Measurements from ENCODE around the gene AKR7A2. TPM values are rescaled to one million over a fixed set of nuclear protein-coding genes. Genes with fewer than 3 reads are reported as not detected.
"Not testable (repeated sequence)": the region's sequence is repeated elsewhere in the genome, so short reads cannot be mapped to it uniquely, and the experiment has no call there.

AKR7A2 gene
- total RNA-seq, 2 experiments from 2014 or later, result 41.3 to 43.0 TPM

GRCh38 chr1:19289244-19289643 is 22.7 kb downstream of the AKR7A2 start:
- Mint-ChIP-seq H3K27ac (no peak overlapping the region), H3K4me3 (peak overlapping the region; percentile 23), H3K9me3 (ENCODE audit: low read depth) (peaks cover 1% of the 10 kb centered on the region), H3K27me3 (peaks cover 15% of the 10 kb centered on the region), H3K4me1 (peaks cover 7% of the 10 kb centered on the region), H3K36me3 (ENCODE audit: low read depth) (peaks cover 9% of the 10 kb centered on the region)
- intact Hi-C loops (cut with DNase I, micrococcal nuclease), result no loop called here
- ChIA-PET CTCF (interaction anchor here (1.2 kb wide), 1 partner anchor 362 kb away, joined by 3 read pairs; no protein-coding TSS in a partner anchor), POLR2A (no interaction called here)
- DNase-seq (no peak), ATAC-seq (no peak)

DNA sequence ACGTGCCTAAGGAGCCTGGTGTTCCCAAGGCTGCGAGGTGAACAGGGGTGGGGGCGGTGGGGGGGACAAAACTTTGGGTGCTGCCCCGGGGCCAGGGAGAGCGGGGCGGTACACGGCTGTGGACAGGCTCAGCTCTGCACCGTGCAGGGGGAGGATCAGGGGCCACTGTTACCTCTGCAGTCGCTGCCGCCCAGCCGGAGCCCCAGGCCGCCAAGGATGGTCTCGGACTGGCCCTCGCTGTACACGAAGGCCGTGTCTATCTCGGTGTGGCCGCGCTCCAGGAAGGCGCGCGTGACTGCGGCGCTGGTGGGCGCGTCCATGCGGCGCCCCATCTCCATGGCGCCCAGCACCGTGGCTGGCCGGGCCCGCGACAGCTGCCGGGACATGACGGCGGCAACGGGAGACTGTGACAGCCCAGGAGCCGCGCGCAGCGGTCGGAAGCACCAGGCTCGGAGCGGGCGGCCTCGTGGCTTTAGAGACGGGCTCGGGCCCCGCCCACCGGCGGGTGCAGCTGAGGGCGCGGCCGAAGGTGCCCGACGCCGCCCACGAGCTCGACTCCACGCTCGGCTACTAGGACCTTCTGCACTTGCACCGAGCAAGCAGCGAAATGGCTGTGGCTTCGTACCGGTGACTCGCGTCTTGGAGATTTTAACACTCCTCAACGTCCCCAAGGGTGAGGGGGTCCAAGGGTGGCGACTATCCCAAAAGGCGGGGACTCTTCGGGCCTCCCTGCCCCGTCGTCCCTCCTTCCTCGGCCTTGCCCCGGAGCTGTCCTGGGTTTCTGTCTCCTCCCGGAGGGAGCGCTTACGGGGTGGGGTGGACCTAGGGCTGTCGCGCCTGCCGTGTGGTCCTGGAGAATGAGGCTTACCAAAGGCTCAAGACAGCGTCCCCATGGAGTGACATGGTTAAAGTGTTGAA is 23.4 kb downstream of the AKR7A2 start, which contains the start of gene AKR7A3:
TSS of gene AKR7A3 (minus strand) at position 447 of the 918 bp plus-strand sequence. CDS start at position 386, 61 bp downstream.
- H3K9me3 Mint-ChIP-seq (ENCODE audit: low read depth); H3K27ac Mint-ChIP-seq; H3K4me1 Mint-ChIP-seq; H3K36me3 Mint-ChIP-seq (ENCODE audit: low read depth); POLR2A ChIA-PET: not testable (repeated sequence)
- ATAC-seq (peak; percentile 97), DNase-seq (peak; percentile 82)
- Mint-ChIP-seq H3K27me3 (peaks cover 15% of the 10 kb centered on the region), H3K4me3 (peak within 1 kb of the TSS; percentile 36)
- intact Hi-C loops (cut with DNase I, micrococcal nuclease), result loop anchor here in 1 of 2 experiments (1.0 kb wide), 1 partner anchor 24 kb away; the partner anchor contains the start of genes AKR7A2 and SLC66A1
- CTCF ChIA-PET, result interaction anchor here (1.2 kb wide), 1 partner anchor 362 kb away, joined by 3 read pairs; no protein-coding TSS in a partner anchor

DNA sequence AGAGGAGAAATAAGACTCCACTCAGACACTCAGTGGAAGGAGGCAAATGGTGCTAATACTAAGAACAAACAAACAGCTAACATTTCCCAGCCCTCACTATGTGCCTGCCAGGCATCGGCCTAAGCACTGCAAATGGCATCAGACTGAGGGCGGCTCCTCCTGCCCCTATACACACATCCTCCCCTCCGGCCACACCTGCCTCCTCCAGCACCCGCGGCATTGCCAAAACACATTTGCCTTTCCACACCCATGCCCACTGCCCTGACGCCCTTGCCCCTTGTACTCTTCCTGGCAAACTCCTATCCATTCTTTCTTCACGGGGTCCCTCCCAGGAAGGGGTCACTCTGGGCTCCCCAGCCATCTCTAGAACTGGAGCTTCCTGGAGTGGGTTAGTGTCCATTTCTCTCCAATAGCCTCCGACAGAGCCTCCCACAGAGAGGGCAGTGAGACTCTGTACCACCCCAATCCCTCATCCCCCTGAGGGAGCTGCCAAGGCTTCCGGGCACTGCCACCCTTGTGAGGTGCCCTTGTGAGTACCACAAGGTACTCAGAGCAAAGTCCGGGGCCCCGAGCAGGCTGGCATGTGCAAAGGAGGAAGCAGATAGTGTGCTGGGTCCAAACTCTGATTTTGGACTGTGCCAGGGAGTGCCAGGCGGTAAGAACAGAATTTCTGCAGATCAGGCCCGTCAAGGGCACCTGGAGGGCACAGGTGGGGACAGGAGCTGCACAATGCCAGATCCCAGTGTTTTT is 24.3 kb downstream of the AKR7A2 start:
- Mint-ChIP-seq H3K4me3 (peak overlapping the region; percentile 36), H3K27ac (no peak overlapping the region), H3K9me3 (ENCODE audit: low read depth) (no peaks in the 10 kb centered on the region), H3K36me3 (ENCODE audit: low read depth) (peaks cover 9% of the 10 kb centered on the region), H3K27me3 (peaks cover 15% of the 10 kb centered on the region), H3K4me1 (peaks cover 7% of the 10 kb centered on the region)
- ATAC-seq (no peak), DNase-seq (no peak)
- CTCF ChIA-PET, result no interaction called here
- intact Hi-C loops (cut with DNase I, micrococcal nuclease), result loop anchor here in 1 of 2 experiments (1.0 kb wide), 1 partner anchor 25 kb away; the partner anchor contains the start of genes AKR7A2 and SLC66A1
- POLR2A ChIA-PET, result interaction anchor here (0.6 kb wide), 1 partner anchor 441 kb away, joined by 3 read pairs; no protein-coding TSS in a partner anchor

DNA sequence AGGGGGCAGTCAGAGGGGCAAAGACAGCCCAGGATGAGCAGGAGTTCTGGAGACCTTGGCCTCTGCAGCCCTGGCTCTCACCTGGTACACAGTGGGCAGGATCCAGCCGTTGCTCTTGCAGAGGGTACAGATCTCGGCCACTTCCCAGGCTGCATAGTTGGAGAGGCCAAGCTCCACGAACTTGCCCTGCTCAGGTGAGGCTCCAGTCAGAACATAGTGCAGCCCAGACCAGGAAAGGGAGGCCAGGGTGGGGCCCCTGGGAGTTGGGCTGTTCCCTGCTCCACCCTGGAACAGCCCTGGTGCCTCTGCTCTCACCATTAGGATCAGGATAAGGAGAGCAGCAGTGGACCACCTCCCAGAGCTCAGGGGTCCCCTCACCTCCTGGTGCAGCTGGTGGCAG is 26.1 kb downstream of the AKR7A2 start:
- CTCF ChIA-PET; H3K36me3 Mint-ChIP-seq (ENCODE audit: low read depth); H3K4me3 Mint-ChIP-seq; H3K27ac Mint-ChIP-seq; DNase-seq; ATAC-seq; H3K9me3 Mint-ChIP-seq (ENCODE audit: low read depth); H3K4me1 Mint-ChIP-seq; intact Hi-C loops (cut with DNase I, micrococcal nuclease): not testable (repeated sequence)
- peaks cover 15% of the 10 kb centered on the region for H3K27me3 Mint-ChIP-seq
- POLR2A ChIA-PET, result interaction anchor here (0.6 kb wide), 1 partner anchor 420 kb away, joined by 8 read pairs; no protein-coding TSS in a partner anchor

- peaks cover 15% of the 10 kb centered on the region for H3K27me3 Mint-ChIP-seq
- H3K4me1 Mint-ChIP-seq; CTCF ChIA-PET; H3K27ac Mint-ChIP-seq; H3K9me3 Mint-ChIP-seq (ENCODE audit: low read depth); ATAC-seq; H3K4me3 Mint-ChIP-seq; DNase-seq; intact Hi-C loops (cut with DNase I, micrococcal nuclease); H3K36me3 Mint-ChIP-seq (ENCODE audit: low read depth): not testable (repeated sequence)
- POLR2A ChIA-PET, result interaction anchor here (0.6 kb wide), 1 partner anchor 420 kb away, joined by 8 read pairs; no protein-coding TSS in a partner anchor
These were observed 26.6 kb downstream of the AKR7A2 start for GRCh38 chr1:19285366-19285765.

- no peaks in the 10 kb centered on the region for H3K9me3 Mint-ChIP-seq (ENCODE audit: low read depth)
- peaks cover 14% of the 10 kb centered on the region for H3K27me3 Mint-ChIP-seq
- ChIA-PET CTCF (no interaction called here), POLR2A (no interaction called here)
- ATAC-seq, result no peak
- H3K4me1 Mint-ChIP-seq, result peaks cover 7% of the 10 kb centered on the region
- no peak overlapping the region for H3K4me3 Mint-ChIP-seq
- peaks cover 4% of the 10 kb centered on the region for H3K36me3 Mint-ChIP-seq (ENCODE audit: low read depth)
- intact Hi-C loops (cut with DNase I, micrococcal nuclease), result no loop called here
- H3K27ac Mint-ChIP-seq, result no peak overlapping the region
- no peak for DNase-seq
These were observed 27.1 kb downstream of the AKR7A2 start for GRCh38 chr1:19284881-19285280.

GRCh38 chr1:19283891-19284290 is 28.1 kb downstream of the AKR7A2 start:
- no peaks in the 10 kb centered on the region for H3K9me3 Mint-ChIP-seq (ENCODE audit: low read depth)
- H3K27ac Mint-ChIP-seq, result no peak overlapping the region
- CTCF ChIA-PET, result interaction anchor here (1.3 kb wide), 1 partner anchor 10 kb away, joined by 3 read pairs; no protein-coding TSS in a partner anchor
- peaks cover 6% of the 10 kb centered on the region for H3K27me3 Mint-ChIP-seq
- DNase-seq (no peak), ATAC-seq (no peak)
- POLR2A ChIA-PET, result interaction anchor here (0.9 kb wide), 1 partner anchor 9 kb away, joined by 4 read pairs; no protein-coding TSS in a partner anchor
- H3K4me3 Mint-ChIP-seq, result no peak overlapping the region
- H3K36me3 Mint-ChIP-seq (ENCODE audit: low read depth), result peaks cover 4% of the 10 kb centered on the region
- intact Hi-C loops (cut with DNase I, micrococcal nuclease), result no loop called here
- peaks cover 4% of the 10 kb centered on the region for H3K4me1 Mint-ChIP-seq

DNA sequence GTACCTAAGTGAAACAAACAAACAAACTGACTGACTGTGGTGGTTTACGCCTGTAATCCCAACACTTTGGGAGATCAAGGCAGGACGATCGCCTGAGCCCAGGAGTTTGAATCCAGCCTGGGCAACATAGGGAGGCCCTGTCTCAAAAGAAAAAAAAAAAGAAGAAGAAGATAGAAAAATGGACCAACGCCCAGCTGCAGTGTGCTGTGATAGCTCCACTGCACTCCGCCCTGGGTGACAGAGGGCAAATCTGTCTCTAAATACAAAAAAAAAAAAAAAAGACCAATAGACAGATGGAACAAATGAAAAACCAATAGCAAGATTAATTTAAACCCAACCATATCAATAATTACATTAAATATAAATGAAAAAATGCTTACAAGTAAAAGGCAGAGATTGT is 37.3 kb downstream of the AKR7A2 start:
- intact Hi-C loops (cut with DNase I, micrococcal nuclease), result no loop called here
- ATAC-seq (no peak), DNase-seq (no peak)
- peaks cover 14% of the 10 kb centered on the region for H3K27me3 Mint-ChIP-seq
- ChIA-PET CTCF (interaction anchor here (0.7 kb wide), 2 partner anchors 69 to 103 kb away, joined by 3 to 4 read pairs; no protein-coding TSS in a partner anchor), POLR2A (no interaction called here)
- no peak overlapping the region for H3K4me3 Mint-ChIP-seq
- H3K9me3 Mint-ChIP-seq (ENCODE audit: low read depth), result peaks cover 8% of the 10 kb centered on the region
- H3K36me3 Mint-ChIP-seq (ENCODE audit: low read depth), result peaks cover 12% of the 10 kb centered on the region
- no peak overlapping the region for H3K27ac Mint-ChIP-seq
- H3K4me1 Mint-ChIP-seq, result no peaks in the 10 kb centered on the region

DNA sequence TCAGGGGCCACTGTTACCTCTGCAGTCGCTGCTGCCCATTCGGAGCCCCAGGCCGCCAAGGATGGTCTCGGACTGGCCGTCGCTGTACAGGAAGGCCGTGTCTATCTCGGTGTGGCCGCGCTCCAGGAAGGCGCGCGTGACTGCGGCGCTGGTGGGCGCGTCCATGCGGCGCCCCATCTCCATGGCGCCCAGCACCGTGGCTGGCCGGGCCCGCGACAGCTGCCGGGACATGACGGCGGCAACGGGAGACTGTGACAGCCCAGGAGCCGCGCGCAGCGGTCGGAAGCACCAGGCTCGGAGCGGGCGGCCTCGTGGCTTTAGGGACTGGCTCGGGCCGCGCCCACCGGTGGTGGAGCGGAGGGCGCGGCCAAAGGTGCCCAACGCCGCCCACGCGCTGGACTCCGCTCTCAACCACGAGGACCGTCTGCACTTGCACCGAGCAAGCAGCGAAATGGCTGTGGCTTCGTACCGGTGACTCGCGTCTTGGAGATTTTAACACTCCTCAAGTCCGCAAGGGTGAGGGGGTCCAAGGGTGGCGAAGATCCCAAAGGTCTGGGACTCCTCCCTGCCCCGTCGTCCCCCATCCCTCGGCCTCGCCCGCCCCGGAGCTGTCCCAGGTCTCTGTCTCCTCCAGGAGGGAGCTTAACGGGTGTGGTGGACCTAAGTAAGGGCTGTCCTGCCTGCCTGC is 38.0 kb downstream of the AKR7A2 start:
- peak; percentile 64 for ATAC-seq
- DNase-seq; intact Hi-C loops (cut with DNase I, micrococcal nuclease); H3K9me3 Mint-ChIP-seq (ENCODE audit: low read depth); POLR2A ChIA-PET; H3K4me1 Mint-ChIP-seq; H3K27ac Mint-ChIP-seq; H3K4me3 Mint-ChIP-seq: not testable (repeated sequence)
- Mint-ChIP-seq H3K27me3 (peaks cover 14% of the 10 kb centered on the region), H3K36me3 (ENCODE audit: low read depth) (peaks cover 12% of the 10 kb centered on the region)
- CTCF ChIA-PET, result interaction anchor here (0.7 kb wide), 1 partner anchor 69 kb away, joined by 4 read pairs; no protein-coding TSS in a partner anchor

DNA sequence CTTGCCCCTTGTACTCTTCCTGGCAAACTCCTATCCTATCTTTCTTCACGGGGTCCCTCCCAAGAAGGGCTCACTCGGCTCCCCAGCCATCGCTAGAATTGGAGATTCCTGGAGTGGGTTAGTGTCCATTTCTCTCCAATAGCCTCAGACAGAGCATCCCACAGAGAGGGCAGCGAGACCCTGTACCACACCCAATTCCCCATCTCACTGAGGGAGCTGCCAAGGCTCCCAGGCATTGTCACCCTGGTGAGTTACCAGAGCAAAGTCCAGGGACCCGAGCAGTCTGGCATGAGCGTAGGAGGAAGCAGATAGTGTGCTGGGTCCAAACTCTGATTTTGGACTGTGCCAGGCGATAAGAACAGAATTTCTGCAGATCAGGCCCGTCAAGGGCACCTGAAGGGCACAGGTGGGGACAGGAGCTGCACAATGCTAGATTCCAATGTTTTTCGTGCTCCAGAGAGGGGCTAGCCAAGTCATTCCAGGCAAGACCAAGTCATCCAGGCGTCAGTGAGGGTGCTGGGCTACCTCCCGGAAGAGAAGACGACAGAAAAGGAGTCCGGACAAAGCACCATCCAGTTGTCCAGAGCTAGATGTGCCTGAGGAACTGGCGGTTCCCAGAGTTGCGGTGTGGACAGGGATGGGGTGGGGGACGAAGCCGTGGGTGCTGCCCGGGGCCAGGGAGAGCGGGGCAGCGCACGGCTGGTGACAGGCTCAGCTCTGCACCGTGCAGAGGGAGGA is 38.7 kb downstream of the AKR7A2 start:
- Mint-ChIP-seq H3K4me1 (no peaks in the 10 kb centered on the region), H3K9me3 (ENCODE audit: low read depth) (peaks cover 8% of the 10 kb centered on the region), H3K36me3 (ENCODE audit: low read depth) (peaks cover 12% of the 10 kb centered on the region), H3K27me3 (peaks cover 14% of the 10 kb centered on the region), H3K4me3 (no peak overlapping the region), H3K27ac (no peak overlapping the region)
- ChIA-PET POLR2A (no interaction called here), CTCF (no interaction called here)
- no peak for ATAC-seq
- intact Hi-C loops (cut with DNase I, micrococcal nuclease), result no loop called here
- no peak for DNase-seq
